ENCODE data around the gene PARP11.
"Not testable (repeated sequence)": the region's sequence is repeated elsewhere in the genome, so short reads cannot be mapped to it uniquely, and the experiment has no call there.

Gene PARP11

DNA sequence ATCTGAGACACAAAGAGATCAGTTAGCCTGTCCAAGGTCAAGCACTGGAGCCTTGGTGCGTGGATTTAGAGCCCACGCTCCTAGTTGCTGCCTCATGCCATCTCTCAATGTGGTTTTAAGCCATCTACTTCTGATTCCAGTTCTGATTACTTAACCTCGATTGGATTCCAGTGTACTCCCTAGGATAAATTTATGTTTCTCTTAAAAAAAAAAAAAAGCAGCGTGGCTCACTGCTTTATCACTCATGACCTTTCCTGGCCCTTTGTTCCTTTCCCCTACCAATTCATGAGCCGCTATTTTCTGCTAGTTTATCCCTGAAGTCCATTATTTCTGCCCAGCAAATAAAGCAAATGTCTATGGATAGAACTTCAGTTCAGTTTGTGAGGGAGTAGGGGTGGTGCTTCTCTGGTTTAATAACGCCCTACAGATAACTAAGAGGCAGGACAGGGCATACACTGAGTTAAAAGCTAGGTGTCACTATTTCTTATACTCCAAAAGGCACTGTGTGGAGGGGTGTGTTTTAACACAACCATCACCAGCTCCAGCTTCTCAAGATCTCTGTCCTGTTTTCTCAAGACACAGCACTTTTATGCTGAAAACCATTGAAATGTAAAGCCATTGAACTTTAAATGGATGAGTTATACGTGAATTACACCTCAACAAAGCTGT, 9.8 kb upstream of the PARP11 start:
- DNase-seq = no peak

DNA sequence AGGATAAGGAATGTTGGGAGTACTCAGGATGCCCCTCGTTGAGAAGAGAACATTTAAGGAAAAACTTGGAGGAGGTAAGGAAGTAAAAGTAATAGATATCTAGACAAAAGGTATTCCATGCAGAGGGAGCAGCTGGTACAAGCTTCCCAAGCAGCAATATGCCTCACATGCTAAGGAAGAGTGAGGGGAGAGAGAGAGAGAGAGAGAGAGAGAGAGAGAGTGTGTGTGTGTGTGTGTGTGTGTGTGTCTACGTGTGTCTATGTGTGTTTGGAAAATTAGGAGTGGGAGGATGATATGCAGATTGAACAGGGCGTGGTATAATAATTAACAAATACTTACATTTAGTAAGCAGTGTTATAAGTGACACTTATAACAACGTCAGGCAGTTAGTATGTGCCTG, 9.2 kb upstream of the PARP11 start:
- no peak for DNase-seq

DNA sequence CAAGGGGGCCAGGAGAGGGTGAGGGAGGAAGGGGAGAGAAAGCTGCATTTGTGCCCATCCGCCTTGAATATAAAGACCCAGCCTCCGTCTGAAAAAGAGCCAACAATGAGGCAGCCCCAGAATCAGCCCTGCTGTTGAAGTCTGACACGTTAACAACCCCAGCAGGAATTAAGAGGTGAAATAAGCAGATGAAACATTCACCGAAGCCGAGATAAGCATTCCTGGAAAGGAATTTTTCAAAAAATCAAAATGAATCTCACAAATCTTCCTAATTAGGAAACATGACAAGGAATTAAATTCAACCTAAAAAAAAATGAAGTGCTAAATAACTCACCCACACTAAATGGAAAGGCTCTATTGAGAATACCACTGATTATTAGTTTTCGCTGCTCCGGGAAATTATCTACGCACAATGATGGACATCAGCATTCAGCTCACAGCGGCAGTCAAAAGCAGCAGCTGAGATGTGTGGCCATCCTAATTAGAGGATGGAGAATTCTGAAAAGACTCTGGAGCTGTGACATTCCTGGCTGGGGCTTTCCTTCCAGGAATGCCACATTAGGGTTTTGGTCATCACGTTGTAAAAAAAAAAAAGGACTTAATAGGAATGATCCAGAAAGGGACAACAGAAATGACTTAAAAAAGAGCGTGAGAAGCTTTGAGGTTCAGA, 8.2 kb upstream of the PARP11 start:
- no peak for DNase-seq

DNA sequence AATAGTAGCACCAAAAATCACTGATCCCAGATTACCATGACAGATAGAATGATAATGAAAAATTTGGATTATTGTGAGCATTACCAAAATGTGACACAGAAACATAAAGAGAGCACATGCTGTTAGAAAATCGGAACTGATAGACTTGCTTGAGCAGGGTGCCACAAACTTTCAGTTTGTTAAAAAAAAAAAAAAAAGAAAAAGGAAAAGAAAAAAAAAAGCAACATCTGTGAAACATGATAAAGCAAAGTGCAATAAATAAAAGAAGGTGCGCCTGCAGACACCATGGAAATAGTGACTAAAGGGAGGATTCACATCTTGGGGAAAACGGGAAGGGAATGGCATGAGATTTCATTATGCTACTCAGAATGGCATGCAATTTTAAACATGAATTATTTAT, 6.6 kb upstream of the PARP11 start:
- no peak for DNase-seq

DNA sequence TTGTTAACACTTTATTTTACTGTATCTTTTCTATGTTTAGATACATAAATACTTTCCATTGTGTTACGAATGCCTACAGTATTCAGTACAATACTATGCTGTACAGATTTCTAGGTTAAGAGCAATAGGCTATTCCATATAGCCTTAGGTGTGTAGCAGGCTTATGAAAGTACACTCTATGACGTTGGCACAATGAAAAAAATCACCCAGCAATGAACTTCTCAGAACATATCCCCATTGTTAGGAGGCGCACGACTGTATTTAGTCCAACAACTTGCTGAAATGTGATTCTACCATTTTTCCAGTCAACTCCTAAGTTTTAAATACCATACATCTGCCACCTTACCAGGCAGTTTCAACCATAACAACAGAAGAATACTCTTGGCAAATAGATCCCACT, 1.8 kb downstream of the PARP11 start:
- DNase-seq = no peak

DNA sequence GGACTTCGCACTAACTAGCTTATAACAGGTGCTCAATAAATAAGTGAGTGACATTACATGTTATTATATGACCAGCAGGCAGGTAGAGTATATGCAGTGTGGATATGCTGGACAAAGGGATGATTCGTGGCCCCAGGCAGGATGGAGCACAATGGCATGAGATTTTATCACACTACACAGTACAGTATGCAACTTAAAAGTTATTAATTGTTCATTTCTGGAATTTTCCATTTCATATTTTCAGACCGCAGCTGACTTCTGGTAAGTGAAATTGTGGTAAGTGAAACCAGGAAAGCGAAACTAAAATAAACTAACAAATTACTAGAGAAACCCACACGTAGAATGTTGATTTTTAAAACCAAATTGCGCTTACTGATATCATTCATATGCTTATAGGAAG, 3.3 kb downstream of the PARP11 start:
- DNase-seq = no peak

DNA sequence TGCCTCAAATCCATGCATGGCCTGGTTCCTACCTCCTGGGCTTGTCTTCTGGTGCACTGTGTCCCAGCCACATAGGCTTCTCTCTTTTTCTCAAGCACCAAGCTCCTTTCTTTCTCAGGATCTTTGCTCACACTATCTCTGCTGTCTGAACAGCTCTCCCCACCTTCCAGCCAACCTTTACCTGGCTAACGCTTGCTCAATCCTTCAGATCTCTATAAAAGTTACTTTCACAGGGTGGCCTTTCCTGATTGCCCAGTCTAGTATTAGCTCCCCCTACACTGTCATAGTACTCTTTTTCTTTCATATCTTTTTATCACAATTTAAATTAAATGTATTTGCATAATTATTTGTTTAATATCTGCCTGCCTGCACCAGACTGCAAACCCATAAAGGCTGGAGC, 3.8 kb downstream of the PARP11 start:
- no peak for DNase-seq

DNA sequence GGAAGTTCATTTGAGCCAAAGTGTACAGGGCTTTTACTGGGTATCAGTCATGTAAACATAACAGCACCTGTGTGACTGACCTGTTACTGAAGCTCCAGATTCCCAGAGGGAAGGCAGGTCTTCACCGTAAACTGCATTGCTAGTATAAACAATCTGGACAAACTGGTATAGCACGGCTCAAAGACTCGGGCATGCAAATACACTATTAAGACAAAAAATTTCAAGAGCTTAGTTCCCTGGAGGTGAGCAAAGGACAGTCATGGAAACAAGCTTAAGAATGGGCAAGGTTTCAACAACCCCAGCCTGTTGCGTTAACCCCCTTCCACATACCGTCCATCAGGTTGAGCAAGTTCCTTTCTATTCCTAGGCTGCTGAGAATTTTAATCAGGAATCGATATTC, 9.4 kb downstream of the PARP11 start:
- DNase-seq = no peak

DNA sequence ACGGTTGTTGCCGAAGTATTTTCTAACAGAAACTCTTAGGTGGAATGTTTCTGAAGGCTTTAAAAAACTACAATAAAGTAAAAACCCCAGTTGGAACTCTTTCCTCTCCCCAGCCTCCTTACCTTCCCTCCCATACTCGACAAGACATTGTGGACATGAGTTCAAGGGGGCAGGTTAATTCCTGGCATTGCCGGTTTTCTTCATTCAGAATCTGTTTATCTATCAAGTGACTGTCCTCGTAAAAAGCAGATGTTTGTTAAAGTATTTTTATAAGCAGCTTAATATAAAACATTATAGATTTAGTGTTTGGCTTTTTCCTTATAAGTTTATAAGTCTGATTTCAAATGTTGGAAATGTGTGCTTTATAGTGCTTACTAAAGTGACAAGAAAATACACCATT, 30.7 kb downstream of the PARP11 start:
- DNase-seq = no peak

DNA sequence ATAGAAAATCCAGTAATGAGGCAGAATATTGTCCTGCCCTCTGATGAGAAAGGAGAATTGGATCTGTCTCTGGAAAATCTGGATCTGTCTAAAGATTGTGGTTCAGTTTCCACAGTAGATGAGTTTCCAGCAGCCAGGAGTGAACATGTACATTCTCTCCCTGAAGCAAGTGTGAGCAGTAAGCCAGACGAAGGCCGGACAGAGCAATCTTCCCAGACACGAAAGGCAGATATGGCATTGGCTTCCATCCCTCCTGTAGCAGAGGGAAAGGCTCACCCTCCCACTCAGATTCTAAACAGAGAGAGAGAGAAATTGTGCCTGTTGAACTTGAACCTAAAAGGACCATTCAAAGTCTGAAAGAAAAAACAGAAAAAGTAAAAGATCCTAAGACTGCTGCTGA, 31.4 kb downstream of the PARP11 start:
- DNase-seq = no peak

DNA sequence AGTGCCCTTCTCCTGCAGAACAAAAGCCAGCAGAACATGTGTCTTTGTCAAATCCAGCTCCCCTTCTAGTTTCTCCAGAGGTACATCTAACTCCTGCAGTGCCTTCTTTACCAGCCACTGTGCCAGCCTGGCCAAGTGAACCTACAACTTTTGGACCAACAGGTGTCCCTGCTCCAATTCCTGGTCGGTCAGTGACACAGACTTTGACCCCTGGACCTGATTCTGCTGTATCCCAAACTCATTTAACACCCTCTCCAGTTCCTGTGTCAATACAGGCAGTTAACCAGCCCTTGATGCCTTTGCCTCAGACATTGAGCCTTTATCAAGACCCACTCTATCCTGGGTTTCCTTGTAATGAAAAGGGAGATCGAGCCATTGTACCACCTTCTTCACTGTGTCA, 32.4 kb downstream of the PARP11 start:
- DNase-seq = not testable (repeated sequence)

DNA sequence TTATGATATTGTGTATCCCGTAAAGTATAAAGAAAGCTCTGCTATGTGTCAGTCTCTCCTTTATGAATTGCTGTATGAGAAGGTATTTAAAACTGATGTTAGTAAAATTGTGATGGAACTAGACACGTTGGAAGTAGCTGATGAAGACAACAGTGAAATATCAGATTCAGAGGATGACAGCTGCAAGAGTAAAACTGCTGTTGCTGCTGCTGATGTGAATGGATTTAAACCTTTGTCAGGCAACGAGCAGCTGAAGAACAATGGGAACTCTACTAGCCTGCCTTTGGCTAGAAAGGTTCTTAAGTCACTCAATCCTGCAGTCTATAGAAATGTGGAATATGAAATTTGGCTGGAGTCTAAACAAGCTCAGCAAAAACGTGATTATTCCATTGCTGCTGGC, 33.5 kb downstream of the PARP11 start:
- DNase-seq = not testable (repeated sequence)

DNA sequence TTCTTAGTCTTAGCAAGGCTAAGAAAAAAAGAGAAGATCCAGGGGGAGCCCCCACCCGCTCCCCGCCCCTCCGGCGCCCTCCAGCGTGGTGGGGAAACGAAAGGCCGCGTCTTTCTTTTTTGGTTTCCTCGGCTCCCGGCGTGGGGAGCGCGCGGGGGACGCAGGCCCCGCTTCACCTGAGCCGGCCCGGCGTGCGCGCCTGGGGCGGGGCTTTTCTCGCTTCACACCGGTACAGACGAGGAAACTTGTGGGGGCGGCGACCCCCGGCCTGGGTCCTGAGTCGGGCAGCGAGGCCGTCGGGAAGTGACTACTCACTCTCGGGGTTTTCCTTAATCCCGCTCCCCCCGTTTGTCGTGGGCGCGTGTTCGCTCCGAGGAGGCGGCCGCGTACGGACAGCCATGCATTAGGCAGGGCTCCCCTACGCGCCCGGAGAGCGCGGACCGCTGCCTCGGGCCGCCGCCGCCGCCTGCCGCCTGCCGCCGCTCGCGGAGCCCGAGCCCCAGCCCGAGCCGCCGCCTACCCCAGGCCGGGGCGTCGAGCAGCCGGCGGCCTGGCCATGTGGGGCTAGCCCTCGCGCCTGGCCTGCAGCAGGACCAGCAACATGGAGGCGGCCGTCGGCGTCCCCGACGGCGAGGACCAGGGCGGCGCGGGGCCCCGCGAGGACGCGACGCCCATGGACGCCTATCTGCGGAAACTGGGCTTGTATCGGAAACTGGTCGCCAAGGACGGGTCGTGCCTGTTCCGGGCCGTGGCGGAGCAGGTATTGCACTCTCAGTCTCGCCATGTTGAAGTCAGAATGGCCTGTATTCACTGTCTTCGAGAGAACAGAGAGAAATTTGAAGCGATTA, 34.3 kb downstream of the PARP11 start:
- DNase-seq = not testable (repeated sequence)

DNA sequence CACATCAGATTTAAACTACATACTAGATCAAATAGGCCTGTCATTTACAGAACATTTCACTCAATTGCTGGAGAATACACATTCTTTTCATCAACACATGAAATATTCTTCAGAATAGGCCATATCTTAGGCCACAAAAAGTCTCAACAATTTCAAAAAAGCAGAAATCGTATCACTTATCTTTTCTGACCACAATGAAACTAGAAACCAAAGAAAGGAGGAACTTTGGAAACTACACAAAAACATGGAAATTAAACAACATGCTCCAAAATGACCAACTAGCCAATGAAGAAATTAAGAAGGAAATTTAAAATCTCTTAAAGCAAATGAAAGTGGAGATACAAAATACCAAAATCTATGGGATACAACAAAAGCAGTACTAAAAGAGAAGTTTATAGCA, 35.1 kb downstream of the PARP11 start:
- DNase-seq = no peak

DNA sequence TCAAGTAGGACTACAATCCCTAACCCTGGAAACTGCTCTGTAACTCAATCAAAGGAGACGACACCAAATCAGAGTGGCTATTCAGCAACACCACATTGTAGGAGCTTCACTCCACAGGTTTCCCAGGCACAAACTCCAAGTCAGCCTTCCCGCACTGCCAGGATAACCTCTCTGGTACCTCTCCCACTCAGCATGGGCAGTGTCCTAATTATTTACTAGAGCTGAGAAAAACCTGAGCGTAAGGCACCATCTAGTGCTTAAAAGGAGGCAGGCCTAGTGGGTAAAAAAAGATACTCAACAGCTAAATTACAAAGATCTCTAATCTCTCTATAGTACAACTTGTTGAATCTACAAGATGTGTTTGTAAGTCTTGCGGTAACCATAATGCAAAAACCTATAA, 36.1 kb downstream of the PARP11 start:
- DNase-seq = no peak

DNA sequence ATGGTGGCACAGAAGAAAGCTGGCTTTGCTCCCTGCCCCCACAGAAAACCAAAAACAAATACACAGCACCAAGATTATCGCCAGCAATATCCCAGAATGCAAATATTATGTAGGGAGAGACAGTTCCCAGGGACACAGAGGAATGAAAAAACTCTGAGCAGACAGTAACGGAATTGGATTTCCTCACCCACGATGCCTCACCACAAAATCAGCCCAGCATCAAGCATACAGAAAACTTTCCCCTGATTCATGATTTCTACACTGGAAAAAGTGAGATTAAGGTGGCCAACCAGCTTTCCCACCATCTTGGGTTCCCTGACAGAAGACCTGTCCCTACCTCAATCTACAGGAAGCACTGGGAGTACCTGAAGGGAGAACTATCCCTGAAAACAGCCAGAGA, 36.6 kb downstream of the PARP11 start:
- no peak for DNase-seq

DNA sequence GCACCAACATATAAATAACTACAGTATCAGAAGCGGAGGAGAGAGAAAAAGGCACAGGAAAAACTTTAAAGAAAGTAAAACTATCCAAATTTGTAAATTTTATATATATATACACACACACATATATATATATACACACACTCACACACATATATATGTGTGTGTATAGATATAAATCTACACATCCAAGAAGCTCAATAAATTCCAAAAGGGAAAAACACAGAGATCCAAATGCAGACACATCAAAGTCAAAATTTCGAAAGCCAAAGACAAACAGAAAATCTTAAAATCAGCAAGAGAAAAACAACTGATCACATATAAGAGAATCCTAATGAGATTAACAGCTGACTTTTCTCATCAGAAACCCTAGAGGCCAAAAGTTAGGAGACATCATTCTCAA, 37.3 kb downstream of the PARP11 start:
- no peak for DNase-seq

DNA sequence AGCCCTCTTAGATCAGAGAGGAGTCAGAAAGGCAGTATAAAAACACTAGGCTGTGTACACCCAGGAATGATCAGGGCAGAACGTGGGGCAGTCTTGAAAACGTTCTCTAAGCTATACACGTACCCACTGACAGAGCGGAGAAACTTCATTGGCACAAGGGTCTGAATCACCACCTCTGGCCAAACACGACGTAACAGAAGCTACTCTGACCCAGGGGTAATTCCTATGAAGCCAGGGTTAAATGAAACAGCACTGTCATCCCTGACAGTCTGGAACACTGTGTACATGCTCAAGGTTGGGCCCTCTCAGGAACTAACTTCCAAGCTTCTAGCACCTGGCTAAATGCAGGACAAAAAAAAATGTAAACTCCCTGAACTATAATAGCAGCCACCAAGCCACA, 38.4 kb downstream of the PARP11 start:
- no peak for DNase-seq

DNA sequence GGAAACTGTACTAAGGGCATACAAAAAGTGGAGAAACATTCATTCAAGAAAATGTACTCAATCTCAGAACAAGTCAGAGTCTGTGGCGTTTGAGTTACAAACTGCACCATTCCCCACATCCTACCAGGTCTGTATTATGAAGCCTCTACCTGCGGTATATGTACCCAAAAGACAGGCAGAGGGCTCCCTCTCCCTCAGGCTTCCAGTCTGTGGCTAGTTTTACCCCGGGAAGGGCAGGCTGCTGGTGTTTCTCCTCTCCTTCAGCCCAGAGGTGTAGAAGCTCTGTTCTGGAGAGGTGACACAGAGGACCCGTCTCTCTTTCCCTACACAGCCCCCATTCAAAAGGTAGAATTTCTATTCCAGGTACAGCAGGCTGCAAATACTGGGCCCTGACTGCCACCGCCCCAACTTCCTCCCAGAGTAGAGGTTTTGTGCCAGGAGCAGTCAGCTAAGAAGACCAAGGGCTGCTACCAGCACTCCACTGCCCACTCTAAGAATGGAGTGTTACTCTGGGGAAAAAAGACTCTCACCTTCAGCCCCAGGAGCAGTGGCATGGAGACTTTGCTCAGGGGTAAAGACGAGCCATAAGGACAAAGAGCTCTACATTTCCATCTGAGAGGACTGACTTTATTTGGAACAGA, 39.4 kb downstream of the PARP11 start:
- DNase-seq = no peak

DNA sequence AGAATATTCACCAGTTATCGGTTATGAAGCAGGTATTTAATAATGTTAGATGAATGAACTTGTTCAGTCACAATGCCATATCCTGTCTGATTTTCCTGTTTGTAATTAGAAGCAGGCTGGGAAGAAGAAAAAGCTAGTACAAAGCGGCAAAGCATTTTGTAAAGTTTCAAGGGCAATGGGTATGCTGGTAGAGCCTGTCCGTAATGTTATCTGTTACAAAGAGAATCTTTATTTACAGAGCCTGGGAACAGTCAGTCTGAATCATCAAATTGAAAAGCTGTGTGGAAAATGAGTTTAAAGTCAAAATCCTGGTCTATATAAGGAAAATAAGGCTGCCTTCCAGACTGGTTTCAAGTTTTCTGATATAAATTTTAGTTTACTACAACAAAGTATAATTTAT, 40.5 kb downstream of the PARP11 start:
- DNase-seq = no peak

DNA sequence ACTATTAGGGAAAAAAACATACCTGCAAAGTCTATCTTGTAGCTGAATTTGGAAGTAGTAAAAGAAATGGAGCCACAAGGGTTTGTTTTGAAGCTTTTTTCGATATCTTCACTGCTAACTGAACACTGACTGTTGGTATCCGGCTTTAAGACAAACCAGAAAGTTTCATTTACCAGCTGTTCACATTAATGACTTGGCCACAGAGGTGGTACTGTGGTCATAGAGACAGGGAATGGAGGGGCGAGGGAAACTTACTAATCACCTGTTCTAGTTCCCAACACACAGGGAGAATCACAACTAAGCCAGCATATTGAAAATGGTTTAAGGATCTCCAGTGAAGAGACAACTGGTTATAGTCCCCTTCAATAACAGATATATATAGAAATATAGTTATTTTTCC, 44.3 kb downstream of the PARP11 start:
- DNase-seq = no peak

DNA sequence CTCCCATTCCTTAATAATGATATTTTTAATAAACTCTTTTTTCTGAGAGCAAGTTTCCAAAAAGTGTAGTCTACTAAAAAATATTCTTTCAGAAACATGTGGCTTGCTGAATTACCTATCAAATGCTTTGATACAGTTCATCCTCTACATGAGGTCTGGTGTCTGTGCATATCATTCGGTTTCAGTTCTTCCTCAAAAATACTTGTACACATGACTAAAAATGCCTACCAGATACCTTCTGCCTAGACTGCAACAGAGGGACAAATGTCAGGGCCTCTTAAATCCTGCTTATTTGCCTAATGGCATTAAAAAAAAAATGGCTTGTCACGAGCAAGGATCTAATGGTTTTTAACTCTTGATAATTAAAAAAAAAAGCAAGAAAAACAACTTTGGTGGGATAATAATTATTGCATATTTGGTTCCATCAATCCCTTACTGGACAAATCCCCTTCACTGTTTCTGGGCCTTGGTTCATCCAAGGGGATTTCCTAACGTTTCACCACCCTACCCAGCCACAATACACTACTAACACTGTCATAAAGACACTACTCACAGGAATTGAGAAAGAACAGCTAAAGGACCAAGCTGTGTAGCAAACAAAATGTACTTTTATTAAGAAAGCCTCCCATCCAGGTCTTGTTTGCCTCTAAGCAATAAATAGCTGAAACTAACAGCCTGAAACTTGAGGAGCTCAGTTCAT, 45.7 kb downstream of the PARP11 start:
- no peak for DNase-seq

DNA sequence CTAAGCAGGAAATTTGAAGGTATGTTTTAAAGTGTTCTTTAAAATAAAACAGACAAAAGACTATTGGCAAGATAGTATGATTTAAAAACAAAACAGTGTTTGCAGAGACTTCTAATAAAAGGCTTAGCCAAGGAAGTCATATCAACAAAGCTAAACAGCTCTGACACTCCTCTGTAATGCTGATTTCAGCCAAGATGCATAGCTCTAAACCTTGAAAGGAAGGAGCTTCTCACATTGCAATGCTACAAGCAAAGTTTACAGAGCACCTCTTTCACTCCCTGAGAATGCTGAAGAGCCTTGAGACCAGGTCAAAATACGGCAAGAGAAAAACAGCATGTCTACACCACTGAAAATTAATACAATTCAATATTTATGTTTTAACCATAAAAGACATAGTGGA, 51.8 kb downstream of the PARP11 start:
- no peak for DNase-seq

Measured in NCI-H1417 treated with DMSO at 0.1 percent for 48 hours (cell line).